ENCODE results near the gene STX2. TPM values are rescaled to one million over a fixed set of nuclear protein-coding genes. Genes with fewer than 3 reads are reported as not detected.
A peak's percentile ranks its signal among the peaks of the same experiment; 100 is the strongest.
"Not testable (repeated sequence)": the region's sequence is repeated elsewhere in the genome, so short reads cannot be mapped to it uniquely, and the experiment has no call there.

STX2 gene
- total RNA-seq (2014; rRNA removed; shearing (Covaris generic); ENCODE audit: low replicate concordance): 26.6 and 30.8 TPM in 2 replicates

GRCh38 chr12:130838951-130839769, at the start of gene STX2:
Gene STX2, minus strand, starts transcription at chr12:130839250. Its CDS starts 151 bp downstream, at chr12:130839099.
- in situ Hi-C loops (cut with HindIII; ENCODE audit: low pct_unique_long_range_greater_than_20kb, low sequenced_read_pairs): no loop called here
- peak; percentile 81 for DNase-seq (ENCODE audit: low read depth)

GRCh38 chr12:130887190-130887589, 48.1 kb upstream of the STX2 start:
- DNase-seq (ENCODE audit: low read depth); in situ Hi-C loops (cut with HindIII; ENCODE audit: low pct_unique_long_range_greater_than_20kb, low sequenced_read_pairs): not testable (repeated sequence)

- DNase-seq (ENCODE audit: low read depth): no peak
- in situ Hi-C loops (cut with HindIII; ENCODE audit: low pct_unique_long_range_greater_than_20kb, low sequenced_read_pairs): no loop called here
These were observed 42.5 kb upstream of the STX2 start for GRCh38 chr12:130881548-130881947.

GRCh38 chr12:130881046-130881445, 42.0 kb upstream of the STX2 start:
- in situ Hi-C loops (cut with HindIII; ENCODE audit: low pct_unique_long_range_greater_than_20kb, low sequenced_read_pairs): no loop called here
- DNase-seq (ENCODE audit: low read depth): no peak

GRCh38 chr12:130880411-130880885, 41.4 kb upstream of the STX2 start:
- in situ Hi-C loops (cut with HindIII; ENCODE audit: low pct_unique_long_range_greater_than_20kb, low sequenced_read_pairs): no loop called here
- DNase-seq (ENCODE audit: low read depth): no peak

- DNase-seq (ENCODE audit: low read depth): no peak
- in situ Hi-C loops (cut with HindIII; ENCODE audit: low pct_unique_long_range_greater_than_20kb, low sequenced_read_pairs): no loop called here
These were observed 40.8 kb upstream of the STX2 start for GRCh38 chr12:130879781-130880389.

GRCh38 chr12:130879212-130879686, 40.2 kb upstream of the STX2 start:
- no peak for DNase-seq (ENCODE audit: low read depth)
- in situ Hi-C loops (cut with HindIII; ENCODE audit: low pct_unique_long_range_greater_than_20kb, low sequenced_read_pairs): no loop called here

GRCh38 chr12:130878193-130879185, 39.4 kb upstream of the STX2 start:
- in situ Hi-C loops (cut with HindIII; ENCODE audit: low pct_unique_long_range_greater_than_20kb, low sequenced_read_pairs): no loop called here
- no peak for DNase-seq (ENCODE audit: low read depth)

- in situ Hi-C loops (cut with HindIII; ENCODE audit: low pct_unique_long_range_greater_than_20kb, low sequenced_read_pairs): no loop called here
- DNase-seq (ENCODE audit: low read depth): no peak
These were observed 38.3 kb upstream of the STX2 start for GRCh38 chr12:130877333-130877732.

GRCh38 chr12:130876758-130877157, 37.7 kb upstream of the STX2 start:
- DNase-seq (ENCODE audit: low read depth): no peak
- in situ Hi-C loops (cut with HindIII; ENCODE audit: low pct_unique_long_range_greater_than_20kb, low sequenced_read_pairs): no loop called here

- DNase-seq (ENCODE audit: low read depth): no peak
- in situ Hi-C loops (cut with HindIII; ENCODE audit: low pct_unique_long_range_greater_than_20kb, low sequenced_read_pairs): no loop called here
These were observed 37.2 kb upstream of the STX2 start for GRCh38 chr12:130876297-130876696.

- in situ Hi-C loops (cut with HindIII; ENCODE audit: low pct_unique_long_range_greater_than_20kb, low sequenced_read_pairs); DNase-seq (ENCODE audit: low read depth): not testable (repeated sequence)
These were observed 36.7 kb upstream of the STX2 start for GRCh38 chr12:130875708-130876107.

- no peak for DNase-seq (ENCODE audit: low read depth)
- in situ Hi-C loops (cut with HindIII; ENCODE audit: low pct_unique_long_range_greater_than_20kb, low sequenced_read_pairs): no loop called here
These were observed 36.1 kb upstream of the STX2 start for GRCh38 chr12:130875193-130875592.

GRCh38 chr12:130874696-130875095, 35.6 kb upstream of the STX2 start:
- no peak for DNase-seq (ENCODE audit: low read depth)
- in situ Hi-C loops (cut with HindIII; ENCODE audit: low pct_unique_long_range_greater_than_20kb, low sequenced_read_pairs): no loop called here

GRCh38 chr12:130873825-130874224, 34.8 kb upstream of the STX2 start:
- in situ Hi-C loops (cut with HindIII; ENCODE audit: low pct_unique_long_range_greater_than_20kb, low sequenced_read_pairs): no loop called here
- peak; percentile 67 for DNase-seq (ENCODE audit: low read depth)

GRCh38 chr12:130873106-130873795, 34.2 kb upstream of the STX2 start:
- DNase-seq (ENCODE audit: low read depth): peak; percentile 18
- in situ Hi-C loops (cut with HindIII; ENCODE audit: low pct_unique_long_range_greater_than_20kb, low sequenced_read_pairs): no loop called here

- in situ Hi-C loops (cut with HindIII; ENCODE audit: low pct_unique_long_range_greater_than_20kb, low sequenced_read_pairs): no loop called here
- DNase-seq (ENCODE audit: low read depth): peak; percentile 31
These were observed 33.4 kb upstream of the STX2 start for GRCh38 chr12:130872179-130873096.
